Peyer's patch (tissue), 4 donors: ENCODE measurements around the gene HTRA1. TPM values are rescaled to one million over a fixed set of nuclear protein-coding genes. Genes with fewer than 3 reads are reported as not detected.
A peak's percentile ranks its signal among the peaks of the same experiment; 100 is the strongest.

Experiments
- DNase-seq, 3 donors: peaks; one replicate each; pipeline ENCODE4 v3.0.0-alpha.2; 2017 to 2019
- H3K27ac ChIP-seq, 4 donors: fragments of 200-600 bp; sonication (generic); one replicate each; pipeline ENCODE4 v1.5.1; 2016 to 2019
- H3K27me3 ChIP-seq, 2 donors: fragments of 200-600 bp; sonication (generic); one replicate each; pipeline ENCODE4 v1.5.1; 2019
- H3K36me3 ChIP-seq, 3 donors: fragments of 200-600 bp; sonication (generic); one replicate each; pipeline ENCODE4 v1.5.1; 2016 to 2019
- H3K4me1 ChIP-seq, 4 donors: fragments of 200-600 bp; sonication (generic); one replicate each; pipeline ENCODE4 v1.5.1; 2016 to 2019
- H3K4me3 ChIP-seq, 4 donors: fragments of 200-600 bp; sonication (generic); 1 replicate in 3 of 4; 2 replicates in 1 of 4; pipeline ENCODE4 v1.5.1; 2016 to 2019; ENCODE audit warnings: mild to moderate bottlenecking in 1 of 4
- H3K9me3 ChIP-seq, 4 donors: fragments of 200-600 bp; sonication (generic); one replicate each; pipeline ENCODE4 v1.5.1; 2016 to 2019; ENCODE audit warnings: mild to moderate bottlenecking in 1 of 4
- POLR2A ChIP-seq, 2 donors: fragments of 450-650 bp; IDR thresholded peaks; one replicate each; pipeline ENCODE4 v1.5.1; 2017; ENCODE audit warnings: antibody characterized with exemption in 2 of 2, mild to moderate bottlenecking in 2 of 2, moderate library complexity in 2 of 2
- total RNA-seq, 4 donors: library from RNA; depleted of rRNA; stranded (reverse); fragments of >200 nt; gene quantifications; one replicate each; pipeline ENCODE4 v1.1.0, GENCODE V29; 2016
- TF ChIP-seq, protein P1 (sequence below), 6 experiments: fragments of 450-650 bp in 4 of 6; fragments of 200-600 bp in 2 of 6; sonication (generic) in 1 of 6; IDR thresholded peaks; one replicate each; pipeline ENCODE4 v1.5.1; 2017 to 2019; ENCODE audit warnings: antibody characterized with exemption in 6 of 6, mild to moderate bottlenecking in 3 of 6, moderate library complexity in 1 of 6

HTRA1 gene
- total RNA-seq, 4 donors from 2014 or later, result 12.3 to 26.1 (median 17.3) TPM

DNA sequence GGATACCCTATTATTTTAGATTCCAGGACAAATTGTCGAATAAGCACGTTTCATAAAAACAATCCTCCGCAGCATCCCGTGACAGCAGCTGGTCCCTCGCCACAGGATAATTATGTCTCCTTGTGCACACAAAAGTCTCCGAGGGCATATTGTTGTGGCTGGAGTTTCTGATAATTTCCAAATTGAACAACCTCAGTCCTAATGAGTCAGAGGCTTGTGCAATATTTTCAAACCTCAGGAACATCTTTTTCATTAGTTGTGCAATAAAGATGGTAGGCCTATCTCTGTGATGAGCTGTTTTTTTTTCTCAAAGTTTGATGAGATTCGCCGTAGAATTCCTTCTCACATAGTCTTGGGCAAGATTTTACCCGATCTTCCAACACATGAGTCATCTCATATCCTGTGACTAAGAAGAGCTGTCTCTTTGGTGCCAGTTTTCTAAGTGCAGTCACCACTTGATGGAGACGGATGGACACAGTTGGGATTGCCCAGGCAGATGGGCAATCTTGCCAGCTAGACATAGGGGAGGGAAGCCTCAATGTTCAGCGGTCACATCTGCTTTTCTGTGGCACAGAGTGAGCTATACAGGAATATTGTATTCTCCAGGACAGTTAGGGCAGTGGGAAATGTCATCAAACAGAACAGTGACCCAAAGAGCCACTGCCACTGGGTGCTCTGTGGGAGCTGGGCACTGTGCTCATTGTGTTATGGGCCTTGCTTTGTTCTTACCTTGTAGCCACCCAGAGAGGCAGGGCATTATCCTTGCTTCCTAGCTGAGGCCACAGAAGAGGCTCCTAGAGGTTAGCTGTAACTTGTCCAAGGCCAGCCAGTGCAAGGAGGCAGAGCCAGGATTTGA is 7.8 kb downstream of the HTRA1 start:
- DNase-seq, result no peak
- Histone ChIP-seq H3K36me3 (no peaks in the 10 kb centered on the region), H3K9me3 (no peaks in the 10 kb centered on the region), H3K27me3 (no peaks in the 10 kb centered on the region), H3K4me1 (peaks cover 0 to 10% (median 0%) of the 10 kb centered on the region in 4 donors), H3K4me3 (no peak overlapping the region), H3K27ac (peak overlapping the region; percentile 35 to 60 (median 46))
- TF ChIP-seq, protein P1, sequence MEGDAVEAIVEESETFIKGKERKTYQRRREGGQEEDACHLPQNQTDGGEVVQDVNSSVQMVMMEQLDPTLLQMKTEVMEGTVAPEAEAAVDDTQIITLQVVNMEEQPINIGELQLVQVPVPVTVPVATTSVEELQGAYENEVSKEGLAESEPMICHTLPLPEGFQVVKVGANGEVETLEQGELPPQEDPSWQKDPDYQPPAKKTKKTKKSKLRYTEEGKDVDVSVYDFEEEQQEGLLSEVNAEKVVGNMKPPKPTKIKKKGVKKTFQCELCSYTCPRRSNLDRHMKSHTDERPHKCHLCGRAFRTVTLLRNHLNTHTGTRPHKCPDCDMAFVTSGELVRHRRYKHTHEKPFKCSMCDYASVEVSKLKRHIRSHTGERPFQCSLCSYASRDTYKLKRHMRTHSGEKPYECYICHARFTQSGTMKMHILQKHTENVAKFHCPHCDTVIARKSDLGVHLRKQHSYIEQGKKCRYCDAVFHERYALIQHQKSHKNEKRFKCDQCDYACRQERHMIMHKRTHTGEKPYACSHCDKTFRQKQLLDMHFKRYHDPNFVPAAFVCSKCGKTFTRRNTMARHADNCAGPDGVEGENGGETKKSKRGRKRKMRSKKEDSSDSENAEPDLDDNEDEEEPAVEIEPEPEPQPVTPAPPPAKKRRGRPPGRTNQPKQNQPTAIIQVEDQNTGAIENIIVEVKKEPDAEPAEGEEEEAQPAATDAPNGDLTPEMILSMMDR (IDR thresholded peaks at IDR 0.05), result no peak
- TF ChIP-seq POLR2A (IDR thresholded peaks at IDR 0.05), result no peak

DNA sequence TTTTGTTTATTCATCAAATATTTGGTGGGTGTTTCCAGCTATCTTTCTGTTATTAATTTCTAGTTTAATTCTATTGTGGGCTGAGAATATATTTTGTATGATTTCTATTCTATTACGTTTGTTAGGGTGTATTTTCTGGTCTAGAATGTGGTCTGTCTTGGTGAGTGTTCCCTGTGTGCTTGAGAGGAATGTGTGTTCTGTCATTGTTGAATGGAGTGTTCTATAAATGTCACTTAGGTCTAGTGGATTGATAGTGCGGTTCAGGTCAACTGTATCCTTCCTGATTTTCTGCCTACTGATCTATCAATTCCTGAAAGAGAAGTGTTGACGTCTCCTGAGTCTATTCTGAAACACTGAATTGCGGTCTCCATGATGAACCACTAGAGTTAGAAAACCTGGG is 8.5 kb downstream of the HTRA1 start:
- Histone ChIP-seq H3K27ac (peak overlapping the region in 1 of 4 donors; percentile 35), H3K27me3 (no peaks in the 10 kb centered on the region), H3K4me3 (no peak overlapping the region), H3K4me1 (peaks cover 0 to 16% (median 0%) of the 10 kb centered on the region in 4 donors), H3K9me3 (no peaks in the 10 kb centered on the region), H3K36me3 (no peaks in the 10 kb centered on the region)
- TF ChIP-seq, protein P1 (IDR thresholded peaks at IDR 0.05), result no peak
- TF ChIP-seq POLR2A (IDR thresholded peaks at IDR 0.05), result no peak
- DNase-seq, result no peak

DNA sequence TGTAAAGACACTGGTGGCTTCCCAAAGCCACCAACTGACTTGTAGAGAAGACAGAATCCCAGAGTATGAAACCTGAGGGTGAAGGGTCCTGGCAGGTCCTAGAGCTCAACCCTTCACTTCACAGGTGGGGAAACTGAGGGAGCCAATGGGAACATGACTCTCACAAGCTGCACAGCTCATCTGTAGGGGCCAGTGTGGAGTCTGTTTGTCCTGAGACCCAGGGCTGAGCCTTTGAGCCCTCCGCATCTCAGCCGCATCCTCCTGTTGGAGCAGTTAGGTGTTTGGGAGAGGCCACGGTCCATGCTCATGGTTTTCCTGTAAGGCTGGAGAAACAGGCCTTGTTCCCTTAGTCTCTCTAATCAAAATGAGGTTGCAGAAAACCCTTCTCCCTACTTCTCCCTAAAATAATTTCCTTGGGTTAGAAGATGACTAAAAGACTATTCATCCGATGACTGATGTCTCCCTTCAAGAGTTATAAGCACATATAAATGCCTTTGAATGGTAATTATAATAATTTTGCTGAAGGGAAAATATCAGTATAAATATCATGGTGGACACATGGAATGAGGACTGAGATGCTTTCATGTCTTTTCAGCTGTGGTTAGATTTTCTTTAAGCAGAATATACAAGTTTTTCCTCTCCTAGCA is 10.3 kb downstream of the HTRA1 start:
- no peak for DNase-seq
- TF ChIP-seq, protein P1 (IDR thresholded peaks at IDR 0.05), result no peak
- TF ChIP-seq POLR2A (IDR thresholded peaks at IDR 0.05), result no peak
- peaks cover 0 to 30% (median 0%) of the 10 kb centered on the region in 4 donors for H3K4me1 ChIP-seq
- no peaks in the 10 kb centered on the region for H3K36me3 ChIP-seq
- no peaks in the 10 kb centered on the region for H3K9me3 ChIP-seq
- no peak overlapping the region for H3K27ac ChIP-seq
- no peaks in the 10 kb centered on the region for H3K27me3 ChIP-seq
- no peak overlapping the region for H3K4me3 ChIP-seq

DNA sequence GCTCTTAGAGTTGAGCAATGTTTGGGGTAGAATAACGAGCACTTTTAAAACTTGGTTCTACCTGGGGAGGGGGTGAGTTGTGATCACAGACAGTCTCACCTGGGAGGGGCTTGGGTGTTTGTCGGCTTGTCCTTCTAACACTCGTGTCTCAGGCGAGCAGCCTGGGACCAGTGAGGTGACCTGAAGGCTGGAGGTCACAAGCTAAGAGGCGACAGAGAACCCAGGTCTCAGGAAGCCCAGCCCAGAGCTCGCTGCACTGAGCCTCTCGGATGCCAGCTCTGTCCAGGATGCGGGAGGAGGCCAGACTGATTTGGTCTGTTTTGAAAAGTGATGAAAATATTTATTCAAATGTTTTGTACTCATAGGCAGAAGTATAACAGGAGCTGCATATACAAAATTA is 11.8 kb downstream of the HTRA1 start:
- H3K27me3 ChIP-seq, result no peaks in the 10 kb centered on the region
- no peaks in the 10 kb centered on the region for H3K36me3 ChIP-seq
- H3K9me3 ChIP-seq, result no peaks in the 10 kb centered on the region
- H3K27ac ChIP-seq, result no peak overlapping the region
- H3K4me1 ChIP-seq, result peaks cover 0 to 30% (median 0%) of the 10 kb centered on the region in 4 donors
- H3K4me3 ChIP-seq, result no peak overlapping the region
- no peak for DNase-seq
- TF ChIP-seq POLR2A (IDR thresholded peaks at IDR 0.05), result no peak
- TF ChIP-seq, protein P1 (IDR thresholded peaks at IDR 0.05), result no peak

DNA sequence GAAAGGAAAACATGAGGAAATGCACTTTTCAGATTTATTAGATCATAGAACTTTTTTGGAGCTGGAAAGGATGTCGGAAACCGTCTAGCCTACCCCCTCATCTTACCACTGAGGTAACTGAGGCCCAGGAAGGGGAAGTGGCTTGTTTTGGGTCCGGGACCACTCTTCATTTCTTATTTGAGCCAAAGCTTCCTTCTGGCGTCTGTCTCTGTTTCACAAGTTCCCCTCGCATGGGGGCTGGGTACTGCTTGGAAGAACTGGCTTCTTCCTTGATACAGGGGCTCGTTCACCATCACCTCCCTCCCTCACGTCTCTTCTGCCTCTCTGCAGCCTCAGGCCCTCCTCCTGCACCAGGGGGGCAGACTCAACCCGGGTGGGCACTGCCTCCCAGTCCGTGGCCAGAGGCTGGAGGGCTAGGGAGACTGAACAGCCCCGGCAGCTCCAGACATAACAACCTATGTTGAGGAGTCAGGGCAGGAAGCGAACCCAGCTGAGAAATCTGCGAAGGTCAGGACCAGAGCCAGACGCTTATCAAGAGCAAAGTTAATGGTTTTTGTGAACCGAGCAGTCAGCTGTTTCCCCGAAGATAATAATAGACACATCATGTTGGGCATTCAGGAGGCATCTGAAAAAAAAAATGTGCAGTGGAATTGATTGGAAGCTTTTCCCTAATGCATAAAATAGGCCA is 12.9 kb downstream of the HTRA1 start:
- no peak overlapping the region for H3K27ac ChIP-seq
- TF ChIP-seq, protein P1 (IDR thresholded peaks at IDR 0.05), result no peak
- TF ChIP-seq POLR2A (IDR thresholded peaks at IDR 0.05), result no peak

More for the DNA sequence above, 12.9 kb downstream of the HTRA1 start:
- DNase-seq, result no peak
- Histone ChIP-seq H3K9me3 (no peaks in the 10 kb centered on the region), H3K4me1 (peaks cover 0 to 24% (median 0%) of the 10 kb centered on the region in 4 donors), H3K36me3 (no peaks in the 10 kb centered on the region), H3K4me3 (no peak overlapping the region), H3K27me3 (no peaks in the 10 kb centered on the region)
